NCI-H2029 treated with DMSO at 0.1 percent for 48 hours (cell line): Measurements from ENCODE around the gene SEC16B.

Experiments used
- DNase-seq: peaks from one replicate; lab custom pipeline; 2025; lab: John Stamatoyannopoulos, UW

The SEC16B gene

DNA sequence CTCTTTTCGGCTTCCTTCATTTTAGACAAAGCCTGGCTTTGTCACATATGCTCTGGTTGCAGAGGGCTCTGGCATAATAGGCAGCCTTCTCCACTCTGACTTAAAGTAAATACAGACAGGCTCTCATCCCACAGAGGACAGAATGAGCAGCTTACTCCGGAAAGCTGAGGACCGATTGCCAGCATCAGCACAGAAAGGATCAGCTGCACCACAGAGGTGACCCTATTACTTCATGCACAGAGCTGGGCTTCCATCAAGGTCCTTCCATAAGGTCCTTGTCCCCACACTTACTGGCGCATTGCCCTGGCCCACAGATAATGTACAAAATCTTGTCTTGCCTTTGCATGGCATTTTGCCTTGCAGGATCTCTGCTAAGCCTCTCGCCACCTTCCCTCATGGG, 67.6 kb downstream of the SEC16B start:
- no peak for DNase-seq

DNA sequence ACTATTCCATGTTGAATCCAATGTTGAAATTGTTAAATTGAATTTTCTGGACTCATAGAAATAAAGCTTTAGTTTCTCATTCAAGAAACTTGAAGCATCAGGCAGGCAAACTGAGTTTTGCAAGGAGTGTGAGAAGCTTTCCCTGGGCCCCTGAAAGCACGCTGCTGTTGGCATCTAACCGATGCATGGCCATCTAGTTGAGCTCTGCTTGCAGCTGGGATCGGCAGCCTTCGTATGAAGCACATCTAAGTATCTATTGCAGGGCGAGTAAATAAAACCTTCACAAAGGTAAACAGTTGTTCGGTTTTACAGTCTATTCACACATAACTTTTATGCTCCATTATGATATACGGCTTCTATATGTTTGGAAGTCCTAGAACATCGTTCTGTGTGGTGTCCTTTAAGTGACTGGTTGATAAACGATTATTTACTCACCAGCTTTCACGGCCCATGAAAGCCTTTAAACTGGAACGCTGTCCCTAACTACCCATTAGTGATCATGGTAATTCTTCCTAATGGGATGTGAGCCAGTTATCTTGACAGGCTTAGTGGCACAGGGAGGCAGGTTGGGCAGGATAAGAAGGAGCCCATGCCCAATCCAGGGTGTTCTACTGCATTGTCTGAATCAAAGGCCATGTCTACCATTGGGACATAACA, 71.7 kb downstream of the SEC16B start:
- DNase-seq = no peak

DNA sequence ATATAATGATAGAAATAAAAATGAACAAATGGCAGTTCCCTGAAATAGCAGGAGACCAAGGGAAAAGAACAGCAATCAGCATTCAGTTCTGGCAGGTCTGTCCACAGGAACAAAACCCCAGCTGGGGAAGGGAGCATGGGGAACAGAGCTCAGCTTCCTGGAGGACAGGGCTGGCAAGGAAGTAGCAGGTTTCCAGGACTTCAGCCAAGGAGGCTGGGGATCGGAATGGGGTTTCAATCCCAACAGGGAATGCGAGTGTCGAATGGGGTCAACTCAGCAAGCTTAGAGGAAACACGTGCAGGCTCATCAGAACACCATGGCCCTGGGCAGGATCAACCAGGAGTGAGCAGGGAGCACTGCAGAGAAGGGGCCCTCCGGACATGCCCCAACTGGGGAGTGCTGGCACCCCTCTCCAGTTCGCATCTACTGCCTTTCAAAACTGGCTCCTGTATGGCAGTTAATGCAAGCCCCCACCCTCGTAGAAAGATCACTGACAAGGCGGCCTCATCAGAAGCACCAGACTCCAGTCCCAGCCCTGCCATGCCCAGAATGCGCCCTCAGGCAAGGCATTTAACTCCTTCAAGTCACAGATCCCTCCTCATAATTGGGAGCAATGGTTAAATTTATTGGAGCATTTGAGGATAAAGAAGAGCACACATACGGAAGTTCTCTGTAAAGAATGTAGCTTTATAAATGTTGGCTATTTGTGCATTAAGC, 72.4 kb downstream of the SEC16B start:
- DNase-seq = no peak
